Mesothelial cell of epicardium (in vitro differentiated cells): ENCODE measurements around the gene RANBP1. TPM values are rescaled to one million over a fixed set of nuclear protein-coding genes. Genes with fewer than 3 reads are reported as not detected.

Source experiments
- DNase-seq, 2 experiments: peaks; one replicate each; pipeline ENCODE4 v3.0.0; 2021; ENCODE audit warnings: low spot score in 2 of 2; ENCODE audit not compliant: unreplicated experiment in 2 of 2
- H3K27ac Mint-ChIP-seq: 2 replicates; pipeline ENCODE4 v1.8.0; 2021; ENCODE audit warnings: mixed read lengths
- H3K27me3 Mint-ChIP-seq: 2 replicates; pipeline ENCODE4 v1.8.0; 2021; ENCODE audit warnings: low read depth, mixed read lengths
- H3K36me3 Mint-ChIP-seq: 2 replicates; pipeline ENCODE4 v1.8.0; 2021; ENCODE audit warnings: mixed read lengths
- H3K4me1 Mint-ChIP-seq: 2 replicates; pipeline ENCODE4 v1.8.0; 2021; ENCODE audit warnings: mixed read lengths
- H3K4me3 Mint-ChIP-seq: 2 replicates; pipeline ENCODE4 v1.8.0; 2021; ENCODE audit warnings: mild to moderate bottlenecking, moderate library complexity, mixed read lengths
- H3K9me3 Mint-ChIP-seq: 2 replicates; pipeline ENCODE4 v1.8.0; 2021; ENCODE audit warnings: mixed read lengths
- CTCF ChIP-seq: fragments of 200-600 bp; sonication (generic); IDR thresholded peaks from one replicate; pipeline ENCODE4 v1.5.0; 2021; ENCODE audit warnings: antibody characterized with exemption; ENCODE audit not compliant: unreplicated experiment
- total RNA-seq: library from RNA; stranded (reverse); gene quantifications from 3 replicates; pipeline ENCODE4 v1.2.1, GENCODE V29; 2021

Gene RANBP1
- total RNA-seq, 1 donor from 2014 or later: 154 TPM

- H3K36me3 Mint-ChIP-seq: peaks cover 76% of the 10 kb centered on the region
- H3K4me1 Mint-ChIP-seq: no peaks in the 10 kb centered on the region
- no peak overlapping the region for H3K4me3 Mint-ChIP-seq
- TF ChIP-seq CTCF: no peak
- no peak for DNase-seq
- no peak overlapping the region for H3K27ac Mint-ChIP-seq
- no peaks in the 10 kb centered on the region for H3K27me3 Mint-ChIP-seq
- H3K9me3 Mint-ChIP-seq: peaks cover 11% of the 10 kb centered on the region
Observed at GRCh38 chr22:20091690-20092476, 24.0 kb upstream of the RANBP1 start.

GRCh38 chr22:20092477-20092854 is 23.4 kb upstream of the RANBP1 start:
- peaks cover 76% of the 10 kb centered on the region for H3K36me3 Mint-ChIP-seq
- no peaks in the 10 kb centered on the region for H3K4me1 Mint-ChIP-seq
- H3K27me3 Mint-ChIP-seq: no peaks in the 10 kb centered on the region
- no peak overlapping the region for H3K27ac Mint-ChIP-seq
- no peak overlapping the region for H3K4me3 Mint-ChIP-seq
- no peak for TF ChIP-seq CTCF
- DNase-seq: no peak
- peaks cover 17% of the 10 kb centered on the region for H3K9me3 Mint-ChIP-seq

GRCh38 chr22:20093418-20094196 is 22.3 kb upstream of the RANBP1 start:
- peaks cover 76% of the 10 kb centered on the region for H3K36me3 Mint-ChIP-seq
- no peaks in the 10 kb centered on the region for H3K27me3 Mint-ChIP-seq
- no peak for TF ChIP-seq CTCF
- H3K4me3 Mint-ChIP-seq: no peak overlapping the region
- no peak overlapping the region for H3K27ac Mint-ChIP-seq
- H3K9me3 Mint-ChIP-seq: peaks cover 19% of the 10 kb centered on the region
- H3K4me1 Mint-ChIP-seq: no peaks in the 10 kb centered on the region
- no peak for DNase-seq

GRCh38 chr22:20094197-20094807 is 21.6 kb upstream of the RANBP1 start:
- H3K36me3 Mint-ChIP-seq: peaks cover 75% of the 10 kb centered on the region
- no peak for TF ChIP-seq CTCF
- no peaks in the 10 kb centered on the region for H3K27me3 Mint-ChIP-seq
- no peaks in the 10 kb centered on the region for H3K4me1 Mint-ChIP-seq
- peaks cover 19% of the 10 kb centered on the region for H3K9me3 Mint-ChIP-seq
- DNase-seq: no peak
- H3K4me3 Mint-ChIP-seq: no peak overlapping the region
- H3K27ac Mint-ChIP-seq: no peak overlapping the region

- Mint-ChIP-seq H3K4me3 (no peak overlapping the region), H3K4me1 (no peaks in the 10 kb centered on the region), H3K36me3 (peaks cover 79% of the 10 kb centered on the region), H3K9me3 (peaks cover 19% of the 10 kb centered on the region), H3K27me3 (no peaks in the 10 kb centered on the region), H3K27ac (no peak overlapping the region)
- no peak for DNase-seq
- no peak for TF ChIP-seq CTCF
Observed at GRCh38 chr22:20095521-20095920, 20.4 kb upstream of the RANBP1 start.
